Keratinocyte (primary cell): Measurements from ENCODE around the gene APC. TPM values are rescaled to one million over a fixed set of nuclear protein-coding genes. Genes with fewer than 3 reads are reported as not detected.

ENCODE experiments used
- DNase-seq: peaks from one replicate; pipeline ENCODE4 v3.0.0-alpha.2; 2011; ENCODE audit warnings: low read depth, missing footprints, low spot score
- FAIRE-seq: peaks from 2 replicates; lab custom pipeline; 2011; peaks lifted over from hg19 to GRCh38; lab: Jason Lieb, UNC
- H2AFZ ChIP-seq: 2 replicates; pipeline ENCODE4 v1.6.0; 2012; ENCODE audit warnings: low read length, control low read depth, inconsistent platforms; ENCODE audit not compliant: control insufficient read depth
- H3K27ac ChIP-seq: 2 replicates; pipeline ENCODE4 v1.5.1; 2011; ENCODE audit warnings: low read length; ENCODE audit not compliant: control insufficient read depth, insufficient read depth
- H3K27me3 ChIP-seq: 3 replicates; pipeline ENCODE4 v1.6.0; 2011; ENCODE audit warnings: low read length; ENCODE audit not compliant: control insufficient read depth, insufficient read depth; ENCODE audit errors: extremely low read depth
- H3K36me3 ChIP-seq, 2 experiments: 2 replicates in 1 of 2; 3 replicates in 1 of 2; pipeline ENCODE4 v1.5.1; 2011; ENCODE audit warnings: low read length in 2 of 2, mild to moderate bottlenecking in 1 of 2; ENCODE audit not compliant: control insufficient read depth in 2 of 2, insufficient read depth in 2 of 2; ENCODE audit errors: extremely low read depth in 1 of 2
- H3K4me1 ChIP-seq: 3 replicates; pipeline ENCODE4 v1.5.1; 2011; ENCODE audit warnings: low read length; ENCODE audit not compliant: control insufficient read depth, insufficient read depth; ENCODE audit errors: extremely low read depth
- H3K4me2 ChIP-seq: 3 replicates; pipeline ENCODE4 v1.6.0; 2011; ENCODE audit warnings: low read depth, low read length; ENCODE audit not compliant: control insufficient read depth, insufficient read depth; ENCODE audit errors: extremely low read depth
- H3K4me3 ChIP-seq, 3 experiments: fragments of 200-600 bp in 1 of 3; sonication (generic) in 1 of 3; 2 replicates in 2 of 3; 3 replicates in 1 of 3; pipeline ENCODE4 v1.5.1; 2011 to 2016; ENCODE audit warnings: low read length in 3 of 3, mild to moderate bottlenecking in 3 of 3, control low read depth in 2 of 3, inconsistent platforms in 1 of 3, low read depth in 1 of 3, mixed read lengths in 1 of 3, mixed run types in 1 of 3, moderate library complexity in 1 of 3; ENCODE audit not compliant: control insufficient read depth in 2 of 3, insufficient read depth in 2 of 3; ENCODE audit errors: extremely low read depth in 1 of 3
- H3K79me2 ChIP-seq: 2 replicates; pipeline ENCODE4 v1.6.0; 2012; ENCODE audit warnings: low read length; ENCODE audit not compliant: control insufficient read depth, insufficient read depth
- H3K9ac ChIP-seq: 3 replicates; pipeline ENCODE4 v1.6.0; 2011; ENCODE audit warnings: low read length; ENCODE audit not compliant: control insufficient read depth, insufficient read depth; ENCODE audit errors: extremely low read depth
- H3K9me1 ChIP-seq: 3 replicates; pipeline ENCODE4 v1.6.0; 2011; ENCODE audit warnings: low read length; ENCODE audit not compliant: control insufficient read depth, insufficient read depth; ENCODE audit errors: extremely low read depth
- H3K9me3 ChIP-seq: 2 replicates; pipeline ENCODE4 v1.5.1; 2012; ENCODE audit warnings: low read depth, low read length; ENCODE audit not compliant: control insufficient read depth
- H4K20me1 ChIP-seq: 3 replicates; pipeline ENCODE4 v1.6.0; 2011; ENCODE audit warnings: low read length; ENCODE audit not compliant: control insufficient read depth, insufficient read depth; ENCODE audit errors: extremely low read depth
- EZH2 ChIP-seq: IDR thresholded peaks from one replicate; pipeline ENCODE4 v1.6.1; 2012; ENCODE audit warnings: inconsistent platforms, mild to moderate bottlenecking, low read length, moderate library complexity
- dilution Hi-C: fragments of 300-500 bp; cut with MboI; formaldehyde crosslinking; loops from one replicate; pipeline ENCODE4 v1.7.0; 2020; ENCODE audit warnings: low sequenced_read_pairs; ENCODE audit not compliant: extremely low pct_ligation_motif_present
- polyA plus RNA-seq, 5 experiments: library from polyadenylated mRNA; depleted of rRNA in 3 of 5; stranded (reverse) in 3 of 5; stranded (forward) in 1 of 5; unstranded in 1 of 5; fragments of >200 nt; gene quantifications; 1 replicate in 1 of 5; 2 replicates in 3 of 5; 3 replicates in 1 of 5; pipeline versions ENCODE4 v1.2.1 to v1.2.3, GENCODE V29; 2011 to 2012; ENCODE audit warnings: missing spikeins in 2 of 5, low read depth in 1 of 5, low replicate concordance in 1 of 5
- TF ChIP-seq, protein P1 (sequence below), 3 experiments: IDR thresholded peaks in 1 of 3; conservative IDR thresholded peaks in 1 of 3; optimal IDR thresholded peaks in 1 of 3; 2 replicates in 2 of 3; 3 replicates in 1 of 3; pipeline versions ENCODE3 to v1.5.1; 2011; ENCODE audit warnings: low read length in 3 of 3, mild to moderate bottlenecking in 3 of 3, moderate library complexity in 2 of 3, control low read depth in 1 of 3, inconsistent platforms in 1 of 3; ENCODE audit not compliant: insufficient read depth in 2 of 3; ENCODE audit errors: extremely low read depth in 1 of 3

The APC gene
- polyA plus RNA-seq, 1 donor (not counting 4 experiments of a cell fraction or from before 2014, with no cell fraction given) = 16.5 TPM

GRCh38 chr5:112779531-112779930 is 41.8 kb downstream of the APC start:
- Histone ChIP-seq H3K27ac (peak overlapping the region; percentile 31), H3K36me3 (peaks cover 2 to 6% of the 10 kb centered on the region in 2 experiments)
- peak; percentile 76 for FAIRE-seq

GRCh38 chr5:112784726-112785125 is 47.0 kb downstream of the APC start:
- DNase-seq (no peak), FAIRE-seq (no peak)
- Histone ChIP-seq H3K9ac (no peak overlapping the region), H3K27ac (no peak overlapping the region), H4K20me1 (no peaks in the 10 kb centered on the region), H3K36me3 (peaks cover 0 to 6% of the 10 kb centered on the region in 2 experiments), H3K9me3 (no peaks in the 10 kb centered on the region), H3K4me1 (peaks cover 2% of the 10 kb centered on the region), H3K4me2 (no peak overlapping the region), H3K79me2 (no peaks in the 10 kb centered on the region), H3K9me1 (no peaks in the 10 kb centered on the region), H2AFZ (no peak overlapping the region), H3K27me3 (no peaks in the 10 kb centered on the region), H3K4me3 (no peak overlapping the region)
- no peak for TF ChIP-seq EZH2
- TF ChIP-seq, protein P1, sequence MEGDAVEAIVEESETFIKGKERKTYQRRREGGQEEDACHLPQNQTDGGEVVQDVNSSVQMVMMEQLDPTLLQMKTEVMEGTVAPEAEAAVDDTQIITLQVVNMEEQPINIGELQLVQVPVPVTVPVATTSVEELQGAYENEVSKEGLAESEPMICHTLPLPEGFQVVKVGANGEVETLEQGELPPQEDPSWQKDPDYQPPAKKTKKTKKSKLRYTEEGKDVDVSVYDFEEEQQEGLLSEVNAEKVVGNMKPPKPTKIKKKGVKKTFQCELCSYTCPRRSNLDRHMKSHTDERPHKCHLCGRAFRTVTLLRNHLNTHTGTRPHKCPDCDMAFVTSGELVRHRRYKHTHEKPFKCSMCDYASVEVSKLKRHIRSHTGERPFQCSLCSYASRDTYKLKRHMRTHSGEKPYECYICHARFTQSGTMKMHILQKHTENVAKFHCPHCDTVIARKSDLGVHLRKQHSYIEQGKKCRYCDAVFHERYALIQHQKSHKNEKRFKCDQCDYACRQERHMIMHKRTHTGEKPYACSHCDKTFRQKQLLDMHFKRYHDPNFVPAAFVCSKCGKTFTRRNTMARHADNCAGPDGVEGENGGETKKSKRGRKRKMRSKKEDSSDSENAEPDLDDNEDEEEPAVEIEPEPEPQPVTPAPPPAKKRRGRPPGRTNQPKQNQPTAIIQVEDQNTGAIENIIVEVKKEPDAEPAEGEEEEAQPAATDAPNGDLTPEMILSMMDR (optimal IDR thresholded peaks at IDR 0.05 in 1 of 3, IDR thresholded peaks at IDR 0.05 in 1 of 3, conservative IDR thresholded peaks at IDR 0.05 in 1 of 3; ENCODE audit: extremely low read depth in 1 of 3, insufficient read depth in 2 of 3, low read length in 3 of 3) = no peak
- dilution Hi-C loops = no loop called here

More at GRCh38 chr5:112779531-112779930, 41.8 kb downstream of the APC start:
- H3K4me2 ChIP-seq = no peak overlapping the region
- H2AFZ ChIP-seq = no peak overlapping the region
- H3K79me2 ChIP-seq = no peaks in the 10 kb centered on the region
- dilution Hi-C loops = no loop called here
- no peaks in the 10 kb centered on the region for H3K9me1 ChIP-seq
- no peaks in the 10 kb centered on the region for H3K27me3 ChIP-seq
- no peaks in the 10 kb centered on the region for H4K20me1 ChIP-seq
- no peaks in the 10 kb centered on the region for H3K9me3 ChIP-seq
- no peak for TF ChIP-seq EZH2
- TF ChIP-seq, protein P1 (optimal IDR thresholded peaks at IDR 0.05 in 1 of 3, IDR thresholded peaks at IDR 0.05 in 1 of 3, conservative IDR thresholded peaks at IDR 0.05 in 1 of 3; ENCODE audit: extremely low read depth in 1 of 3, insufficient read depth in 2 of 3, low read length in 3 of 3) = no peak
- H3K4me3 ChIP-seq = no peak overlapping the region
- H3K9ac ChIP-seq = no peak overlapping the region
- peaks cover 9% of the 10 kb centered on the region for H3K4me1 ChIP-seq
- no peak for DNase-seq
